ENCODE measurements around the gene C6orf62. TPM values are rescaled to one million over a fixed set of nuclear protein-coding genes. Genes with fewer than 3 reads are reported as not detected.
"Not testable (repeated sequence)": the region's sequence is repeated elsewhere in the genome, so short reads cannot be mapped to it uniquely, and the experiment has no call there.

The C6orf62 gene
- total RNA-seq, 1 donor from 2014 or later, result 89.3 TPM

- DNase-seq (ENCODE audit: low spot score), result no peak
- ATAC-seq, result no peak
- intact Hi-C loops (cut with DNase I), result no loop called here
Measured at GRCh38 chr6:24709014-24709711, 9.8 kb downstream of the C6orf62 start.

- intact Hi-C loops (cut with DNase I), result no loop called here
- DNase-seq (ENCODE audit: low spot score) (no peak), ATAC-seq (no peak)
Measured at GRCh38 chr6:24708612-24709011, 10.3 kb downstream of the C6orf62 start.

- no peak for ATAC-seq
- intact Hi-C loops (cut with DNase I), result no loop called here
Measured at GRCh38 chr6:24704468-24704867, 14.5 kb downstream of the C6orf62 start.

GRCh38 chr6:24702720-24703282 is 16.2 kb downstream of the C6orf62 start:
- DNase-seq (ENCODE audit: low spot score) (no peak), ATAC-seq (no peak)
- intact Hi-C loops (cut with DNase I), result no loop called here

More at GRCh38 chr6:24704468-24704867, 14.5 kb downstream of the C6orf62 start:
- no peak for DNase-seq (ENCODE audit: low spot score)

- DNase-seq (ENCODE audit: low spot score) (no peak), ATAC-seq (no peak)
- intact Hi-C loops (cut with DNase I), result loop anchor here (10.0 kb wide), 1 partner anchor 115 kb away; no protein-coding TSS in a partner anchor
Measured at GRCh38 chr6:24699521-24700359, 19.2 kb downstream of the C6orf62 start.

- intact Hi-C loops (cut with DNase I), result loop anchor here (10.0 kb wide), 1 partner anchor 111 kb away; no protein-coding TSS in a partner anchor
- ATAC-seq, result no peak
Measured at GRCh38 chr6:24696097-24696496, 22.9 kb downstream of the C6orf62 start.

GRCh38 chr6:24695635-24696034 is 23.3 kb downstream of the C6orf62 start:
- peak; percentile 83 for ATAC-seq
- DNase-seq (ENCODE audit: low spot score), result not testable (repeated sequence)
- intact Hi-C loops (cut with DNase I), result loop anchor here (10.0 kb wide), 1 partner anchor 111 kb away; no protein-coding TSS in a partner anchor

More at GRCh38 chr6:24696097-24696496, 22.9 kb downstream of the C6orf62 start:
- DNase-seq (ENCODE audit: low spot score), result no peak

- DNase-seq (ENCODE audit: low spot score), result no peak
- intact Hi-C loops (cut with DNase I), result loop anchor here (10.0 kb wide), 1 partner anchor 109 kb away; no protein-coding TSS in a partner anchor
- no peak for ATAC-seq
Measured at GRCh38 chr6:24694198-24694597, 24.8 kb downstream of the C6orf62 start.

GRCh38 chr6:24692848-24693592 is 25.9 kb downstream of the C6orf62 start:
- intact Hi-C loops (cut with DNase I), result loop anchor here (10.0 kb wide), 1 partner anchor 108 kb away; no protein-coding TSS in a partner anchor
- ATAC-seq (no peak), DNase-seq (ENCODE audit: low spot score) (no peak)

- no peak for ATAC-seq
- no peak for DNase-seq (ENCODE audit: low spot score)
- intact Hi-C loops (cut with DNase I), result loop anchor here (10.0 kb wide), 1 partner anchor 108 kb away; no protein-coding TSS in a partner anchor
Measured at GRCh38 chr6:24692415-24692814, 26.5 kb downstream of the C6orf62 start.

GRCh38 chr6:24692003-24692402 is 27.0 kb downstream of the C6orf62 start:
- no peak for DNase-seq (ENCODE audit: low spot score)
- intact Hi-C loops (cut with DNase I), result loop anchor here (10.0 kb wide), 1 partner anchor 107 kb away; no protein-coding TSS in a partner anchor
- peak; percentile 57 for ATAC-seq

- intact Hi-C loops (cut with DNase I), result loop anchor here (10.0 kb wide), 1 partner anchor 107 kb away; no protein-coding TSS in a partner anchor
- no peak for ATAC-seq
- DNase-seq (ENCODE audit: low spot score), result no peak
Measured at GRCh38 chr6:24691550-24691949, 27.4 kb downstream of the C6orf62 start.

- no peak for ATAC-seq
- intact Hi-C loops (cut with DNase I), result loop anchor here (10.0 kb wide), 1 partner anchor 106 kb away; no protein-coding TSS in a partner anchor
- no peak for DNase-seq (ENCODE audit: low spot score)
Measured at GRCh38 chr6:24690593-24690992, 28.4 kb downstream of the C6orf62 start.

GRCh38 chr6:24689964-24690363 is 29.0 kb downstream of the C6orf62 start:
- ATAC-seq, result no peak
- no peak for DNase-seq (ENCODE audit: low spot score)
- intact Hi-C loops (cut with DNase I), result loop anchor here (10.0 kb wide), 1 partner anchor 105 kb away; no protein-coding TSS in a partner anchor

- intact Hi-C loops (cut with DNase I), result no loop called here
- ATAC-seq (no peak), DNase-seq (ENCODE audit: low spot score) (no peak)
Measured at GRCh38 chr6:24686946-24687345, 32.0 kb downstream of the C6orf62 start.

GRCh38 chr6:24686408-24686807 is 32.5 kb downstream of the C6orf62 start:
- intact Hi-C loops (cut with DNase I), result no loop called here
- ATAC-seq (no peak), DNase-seq (ENCODE audit: low spot score) (no peak)

- DNase-seq (ENCODE audit: low spot score), result no peak
- ATAC-seq, result no peak
- intact Hi-C loops (cut with DNase I), result no loop called here
Measured at GRCh38 chr6:24683297-24684296, 35.4 kb downstream of the C6orf62 start.
